Dedifferentiated amniotic fluid mesenchymal stem cell (primary cell): ENCODE data around the gene TAC4.

Experiments used
- DNase-seq: peaks from one replicate; pipeline ENCODE4 v3.0.0-alpha.2; 2016; ENCODE audit errors: extremely low spot score

The TAC4 gene

DNA sequence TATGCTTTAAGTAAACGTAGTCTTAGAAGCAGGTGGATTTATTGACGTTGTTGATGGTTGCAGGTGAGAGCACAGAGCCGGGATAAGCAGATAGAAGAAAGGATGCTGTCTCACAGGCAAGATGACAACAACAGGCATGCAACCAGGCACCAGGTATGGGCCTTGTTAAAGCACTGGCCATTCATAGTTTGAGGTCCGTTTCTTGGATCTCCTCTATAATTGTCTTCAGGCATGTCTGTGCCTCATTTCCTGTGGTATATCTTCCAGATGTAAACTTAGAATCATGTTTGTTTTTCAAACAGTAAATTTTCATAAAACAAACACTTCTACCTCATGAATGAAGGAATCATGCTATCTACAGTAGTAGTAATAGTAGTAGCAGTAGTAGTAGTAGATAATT is 38.8 kb downstream of the TAC4 start:
- no peak for DNase-seq

DNA sequence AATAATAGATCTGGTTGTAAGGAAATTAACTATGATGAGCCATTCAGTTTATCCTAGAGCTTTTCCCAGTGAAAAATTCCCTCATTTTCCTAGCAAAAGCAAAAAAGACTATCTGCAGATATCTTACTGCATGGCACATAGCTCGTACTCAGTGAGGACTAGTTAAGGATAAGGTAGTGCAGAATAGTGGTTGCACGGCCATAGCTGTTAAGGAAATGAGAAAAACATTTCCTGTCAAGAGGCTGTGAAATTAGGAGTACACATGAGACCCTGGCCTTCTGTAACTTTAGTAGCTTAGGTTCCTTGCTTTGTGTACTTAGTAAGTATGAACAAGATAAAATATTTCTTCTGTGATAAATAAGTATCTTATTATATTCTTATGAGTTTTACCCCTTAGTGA is 49.1 kb downstream of the TAC4 start:
- no peak for DNase-seq

DNA sequence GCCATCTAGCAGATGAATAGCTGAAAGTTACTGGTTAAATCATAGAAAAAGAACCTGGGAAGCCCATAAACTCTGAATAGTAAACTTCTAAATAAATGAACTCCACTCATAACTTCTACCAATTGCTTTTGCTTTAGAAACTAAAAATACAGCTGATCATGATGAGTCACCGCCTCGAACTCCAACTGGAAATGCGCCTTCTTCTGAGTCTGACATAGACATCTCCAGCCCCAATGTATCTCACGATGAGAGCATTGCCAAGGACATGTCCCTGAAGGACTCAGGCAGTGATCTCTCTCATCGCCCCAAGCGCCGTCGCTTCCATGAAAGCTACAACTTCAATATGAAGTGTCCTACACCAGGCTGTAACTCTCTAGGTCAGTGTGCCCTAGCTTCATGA is 49.7 kb downstream of the TAC4 start:
- no peak for DNase-seq

DNA sequence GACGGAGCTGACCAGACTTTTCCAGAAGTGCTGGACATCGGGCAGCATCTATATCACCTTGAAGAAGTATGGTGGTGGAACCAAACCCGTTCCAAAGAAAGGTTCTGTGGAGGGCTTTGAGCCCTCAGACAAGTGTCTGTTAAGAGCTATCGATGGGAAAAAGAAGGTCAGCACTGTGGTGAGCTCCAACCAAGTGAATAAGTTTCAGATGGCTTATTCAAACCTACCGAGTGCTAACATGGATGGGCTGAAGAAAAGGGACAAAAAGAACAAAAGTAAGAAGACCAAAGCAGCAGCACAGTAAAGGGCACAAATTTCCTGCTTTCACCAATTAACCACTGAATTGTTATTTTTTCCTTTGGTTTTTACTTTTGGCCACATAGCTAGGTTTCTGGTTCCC is 52.5 kb downstream of the TAC4 start:
- no peak for DNase-seq

DNA sequence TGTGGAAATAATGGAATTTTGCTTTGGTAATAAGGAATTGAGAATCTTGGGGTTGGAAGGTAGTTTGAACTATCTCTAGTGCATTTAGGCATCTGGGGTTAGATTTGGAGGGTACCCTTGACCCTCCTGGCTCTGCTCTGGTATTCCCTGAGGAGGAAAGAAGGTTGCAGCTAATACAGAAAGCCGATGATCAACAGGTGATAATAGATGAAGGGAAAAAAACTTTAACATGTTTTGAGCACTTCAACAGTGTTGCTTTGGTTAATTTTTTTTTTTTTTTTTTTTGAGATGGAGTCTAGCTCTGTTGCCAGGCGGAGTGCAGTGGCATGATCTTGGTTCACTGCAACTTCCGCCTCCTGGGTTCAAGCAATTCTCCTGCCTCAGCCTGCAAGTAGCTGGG is 54.6 kb downstream of the TAC4 start:
- DNase-seq, result no peak

DNA sequence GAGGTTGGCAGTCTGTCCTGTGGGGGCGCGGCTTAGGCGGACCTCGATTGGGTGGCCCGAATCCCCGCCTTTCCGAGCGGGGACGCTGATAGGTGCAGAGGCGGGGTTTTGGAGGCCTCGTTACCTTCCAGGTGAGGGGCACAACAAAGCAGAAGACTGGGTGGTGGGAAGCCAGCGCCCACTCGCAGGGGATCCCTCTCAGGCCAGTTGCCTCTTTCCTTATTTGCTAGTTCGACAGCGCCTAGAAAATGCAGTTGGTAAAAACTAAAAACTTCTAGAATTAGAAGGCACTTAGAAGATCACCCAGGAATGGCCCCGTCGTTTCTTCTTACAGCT is 58.7 kb downstream of the TAC4 start:
- DNase-seq, result no peak

DNA sequence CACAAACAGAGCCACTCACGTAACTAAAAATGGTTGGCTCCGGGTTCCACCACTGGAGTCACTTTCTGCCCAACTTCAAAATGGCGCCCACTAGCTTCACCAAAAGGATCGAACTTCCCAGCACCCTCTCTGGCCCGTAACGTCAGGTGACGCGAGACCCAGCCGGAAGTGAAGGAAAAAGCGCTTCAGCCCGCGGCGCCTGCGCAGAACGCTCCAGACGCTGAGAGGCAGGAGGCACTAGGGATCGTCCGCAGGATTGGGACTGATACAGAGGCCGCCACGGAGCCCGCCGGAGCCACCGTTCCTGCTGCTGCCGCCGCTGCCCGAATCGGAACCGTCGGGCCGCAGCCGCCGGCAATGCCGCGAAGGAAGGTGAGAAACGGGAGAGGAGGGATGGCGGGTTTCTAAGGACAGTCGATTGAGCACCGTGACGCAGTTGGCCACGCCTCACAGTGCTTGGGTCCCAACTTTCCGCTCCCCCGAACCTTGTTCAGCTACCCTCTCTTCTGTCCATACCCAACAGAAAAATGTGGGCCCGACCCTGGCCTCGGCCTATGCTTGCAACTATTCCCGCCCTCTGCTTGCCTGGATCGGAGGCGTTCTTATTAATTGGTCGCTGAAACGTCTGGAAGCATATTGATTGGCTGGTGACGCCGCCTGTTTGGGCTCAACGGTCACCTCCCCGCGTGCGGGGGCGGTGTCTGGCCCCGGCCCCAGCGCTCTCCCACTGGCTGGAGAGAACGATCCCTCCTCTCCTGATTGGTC is 59.2 kb downstream of the TAC4 start, which contains the start of gene KAT7:
Gene KAT7, plus strand, starts transcription at position 204 of the 765 bp plus-strand sequence. Its CDS starts 154 bp downstream, at position 358.
- peak; percentile 100 for DNase-seq
